ENCODE results near the gene THAP5. TPM values are rescaled to one million over a fixed set of nuclear protein-coding genes. Genes with fewer than 3 reads are reported as not detected.

THAP5 gene
- polyA plus RNA-seq, 2 of the 4 experiments (the other 2 are of a cell fraction) = 20.5 to 27.4 TPM

DNA sequence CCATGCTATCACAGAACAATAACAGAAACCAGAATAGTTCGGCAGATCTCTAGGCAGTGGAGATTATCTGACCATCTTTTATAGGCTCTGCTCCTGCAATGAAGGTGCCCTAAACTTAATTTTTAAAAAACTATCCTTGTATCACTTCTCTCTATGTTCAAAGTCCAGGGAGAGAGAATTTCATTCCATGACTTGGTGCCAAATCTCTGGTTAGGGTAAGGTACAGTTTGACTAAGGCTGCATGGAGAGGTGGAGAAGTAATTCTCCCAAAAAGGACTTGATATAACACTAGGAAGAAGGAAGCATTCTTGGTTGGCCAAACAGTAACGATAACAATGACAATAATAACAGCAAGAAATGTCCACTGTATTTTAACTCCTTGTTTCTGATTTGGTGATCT is 40.1 kb upstream of the THAP5 start:
- ChIA-PET POLR2A (no interaction called here), CTCF (interaction anchor here (1.1 to 1.7 kb wide), 2 partner anchors 9 to 12 kb away, joined by 3 to 6 read pairs; no protein-coding TSS in a partner anchor)
- Histone ChIP-seq H3K4me3 (no peak overlapping the region), H3K4me1 (no peaks in the 10 kb centered on the region), H3K27ac (no peak overlapping the region), H3K9me3 (no peaks in the 10 kb centered on the region), H3K4me2 (no peak overlapping the region)
- FAIRE-seq (no peak), DNase-seq (ENCODE audit: low read depth in 1 of 2, low spot score in 1 of 2) (no peak), ATAC-seq (no peak)
- no peak for TF ChIP-seq FOSB (CRISPR knock-in tag; IDR thresholded peaks at IDR 0.05)
- TF ChIP-seq ZNF302 (CRISPR knock-in tag; IDR thresholded peaks at IDR 0.05) = no peak
- TF ChIP-seq HOXB13 (CRISPR knock-in tag; IDR thresholded peaks at IDR 0.05; ENCODE audit: low read depth) = no peak
- TF ChIP-seq FOXS1 (CRISPR knock-in tag; IDR thresholded peaks at IDR 0.05) = no peak
- no peak for TF ChIP-seq HOXB5 (CRISPR knock-in tag; IDR thresholded peaks at IDR 0.05)
- TF ChIP-seq ZC3H11A (IDR thresholded peaks at IDR 0.05) = no peak
- no peak for TF ChIP-seq BHLHE40 (IDR thresholded peaks at IDR 0.05; ENCODE audit: low read depth, low read length)
- TF ChIP-seq EHMT2 (IDR thresholded peaks at IDR 0.05; ENCODE audit: low read depth) = no peak
- TF ChIP-seq RARB (CRISPR knock-in tag; IDR thresholded peaks at IDR 0.05) = no peak
- TF ChIP-seq RCOR1 (IDR thresholded peaks at IDR 0.05; ENCODE audit: low read depth, low read length) = no peak
- no peak for TF ChIP-seq POLR2AphosphoS2 (conservative IDR thresholded peaks at IDR 0.05; ENCODE audit: low read length)
- no peak for TF ChIP-seq NPAS2 (CRISPR knock-in tag; IDR thresholded peaks at IDR 0.05; ENCODE audit: borderline replicate concordance)
- TF ChIP-seq, protein P1, sequence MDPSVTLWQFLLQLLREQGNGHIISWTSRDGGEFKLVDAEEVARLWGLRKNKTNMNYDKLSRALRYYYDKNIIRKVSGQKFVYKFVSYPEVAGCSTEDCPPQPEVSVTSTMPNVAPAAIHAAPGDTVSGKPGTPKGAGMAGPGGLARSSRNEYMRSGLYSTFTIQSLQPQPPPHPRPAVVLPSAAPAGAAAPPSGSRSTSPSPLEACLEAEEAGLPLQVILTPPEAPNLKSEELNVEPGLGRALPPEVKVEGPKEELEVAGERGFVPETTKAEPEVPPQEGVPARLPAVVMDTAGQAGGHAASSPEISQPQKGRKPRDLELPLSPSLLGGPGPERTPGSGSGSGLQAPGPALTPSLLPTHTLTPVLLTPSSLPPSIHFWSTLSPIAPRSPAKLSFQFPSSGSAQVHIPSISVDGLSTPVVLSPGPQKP (IDR thresholded peaks at IDR 0.05; ENCODE audit: low read depth, low read length) = no peak
- no peak for TF ChIP-seq RNF2 (IDR thresholded peaks at IDR 0.05; ENCODE audit: borderline replicate concordance, low read depth)
- TF ChIP-seq EHF (CRISPR knock-in tag; IDR thresholded peaks at IDR 0.05) = no peak
- no peak for TF ChIP-seq KDM5A (IDR thresholded peaks at IDR 0.05)
- no peak for TF ChIP-seq FOSL2 (IDR thresholded peaks at IDR 0.05)
- TF ChIP-seq FOSL2 (CRISPR knock-in tag; IDR thresholded peaks at IDR 0.05) = no peak
- TF ChIP-seq POLR2A (IDR thresholded peaks at IDR 0.05; ENCODE audit: low read length) = no peak
- no peak for TF ChIP-seq CHD4 (IDR thresholded peaks at IDR 0.05; ENCODE audit: borderline replicate concordance)
- no peak for TF ChIP-seq MYC (IDR thresholded peaks at IDR 0.05; ENCODE audit: borderline replicate concordance, low read length)
- WGBS (ENCODE audit: missing lambda C conversion rate) = 42% methylated on average over 2 of the region's 2 CpGs

DNA sequence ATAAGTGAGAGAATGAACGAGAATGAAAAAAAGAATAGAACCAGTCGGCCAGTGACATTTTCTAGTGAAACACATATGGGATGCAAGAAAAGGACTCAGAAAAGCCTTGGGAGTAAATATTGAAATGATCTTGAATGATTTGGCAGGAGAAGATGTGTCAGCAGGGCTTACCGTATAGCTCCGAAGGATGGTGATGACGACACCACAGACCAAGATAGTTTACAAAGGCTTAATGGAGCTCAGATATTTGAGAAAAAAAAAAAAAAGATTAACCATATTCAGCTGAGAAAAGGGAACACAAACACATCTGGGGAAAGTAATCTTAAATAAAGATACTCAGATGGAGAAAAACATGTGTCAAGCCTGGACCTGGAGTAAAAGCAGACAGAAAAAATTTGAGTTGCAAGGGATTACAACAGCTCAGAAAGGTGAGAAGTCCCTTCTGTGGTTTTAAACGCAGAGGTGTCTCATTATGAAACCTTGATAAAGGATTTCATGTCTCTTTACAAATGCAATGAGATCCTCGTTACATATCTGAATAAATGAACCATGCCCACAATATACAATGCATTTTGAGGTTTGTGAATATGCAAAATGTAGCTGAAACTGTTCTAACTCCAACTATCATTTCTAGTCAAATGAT is 36.2 kb upstream of the THAP5 start:
- CTCF ChIA-PET = interaction anchor here (0.7 kb wide), 1 partner anchor 8 kb away, joined by 4 read pairs; no protein-coding TSS in a partner anchor
- WGBS (ENCODE audit: missing lambda C conversion rate) = 49% methylated on average over 7 of the region's 7 CpGs

More for the DNA sequence above, 36.2 kb upstream of the THAP5 start:
- H3K4me2 ChIP-seq = no peak overlapping the region
- DNase-seq (ENCODE audit: low read depth in 1 of 2, low spot score in 1 of 2) (no peak), FAIRE-seq (no peak), ATAC-seq (no peak)
- no peaks in the 10 kb centered on the region for H3K4me1 ChIP-seq
- POLR2A ChIA-PET = no interaction called here
- no peaks in the 10 kb centered on the region for H3K9me3 ChIP-seq
- TF ChIP-seq JUN (IDR thresholded peaks at IDR 0.05) (no peak), TP53 (CRISPR knock-in tag; IDR thresholded peaks at IDR 0.05) (no peak), NFE2L2 (conservative IDR thresholded peaks at IDR 0.05; ENCODE audit: low read length) (no peak), FOSB (CRISPR knock-in tag; IDR thresholded peaks at IDR 0.05) (no peak), EHF (CRISPR knock-in tag; IDR thresholded peaks at IDR 0.05) (no peak), ZC3H11A (IDR thresholded peaks at IDR 0.05) (no peak), RCOR1 (IDR thresholded peaks at IDR 0.05; ENCODE audit: low read depth, low read length) (no peak)
- TF ChIP-seq, protein P2, sequence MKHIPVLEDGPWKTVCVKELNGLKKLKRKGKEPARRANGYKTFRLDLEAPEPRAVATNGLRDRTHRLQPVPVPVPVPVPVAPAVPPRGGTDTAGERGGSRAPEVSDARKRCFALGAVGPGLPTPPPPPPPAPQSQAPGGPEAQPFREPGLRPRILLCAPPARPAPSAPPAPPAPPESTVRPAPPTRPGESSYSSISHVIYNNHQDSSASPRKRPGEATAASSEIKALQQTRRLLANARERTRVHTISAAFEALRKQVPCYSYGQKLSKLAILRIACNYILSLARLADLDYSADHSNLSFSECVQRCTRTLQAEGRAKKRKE (CRISPR knock-in tag; IDR thresholded peaks at IDR 0.05; ENCODE audit: low read depth) = no peak
- TF ChIP-seq, protein P1 (IDR thresholded peaks at IDR 0.05; ENCODE audit: low read depth, low read length) = no peak
- TF ChIP-seq, protein P3, sequence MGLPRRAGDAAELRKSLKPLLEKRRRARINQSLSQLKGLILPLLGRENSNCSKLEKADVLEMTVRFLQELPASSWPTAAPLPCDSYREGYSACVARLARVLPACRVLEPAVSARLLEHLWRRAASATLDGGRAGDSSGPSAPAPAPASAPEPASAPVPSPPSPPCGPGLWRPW (IDR thresholded peaks at IDR 0.05) = no peak
- no peak overlapping the region for H3K27ac ChIP-seq
- no peak overlapping the region for H3K4me3 ChIP-seq
